Neutrophil (primary cell): ENCODE results near the gene FAM136A.
"Not testable (repeated sequence)": the region's sequence is repeated elsewhere in the genome, so short reads cannot be mapped to it uniquely, and the experiment has no call there.

ENCODE experiments used
- H3K27ac ChIP-seq: fragments of 200-600 bp; sonication (generic); 2 replicates; pipeline ENCODE4 v1.5.1; 2016; ENCODE audit warnings: mild to moderate bottlenecking, moderate library complexity
- H3K27me3 ChIP-seq: fragments of 200-600 bp; sonication (generic); 2 replicates; pipeline ENCODE4 v1.6.0; 2016; ENCODE audit warnings: mild to moderate bottlenecking
- H3K36me3 ChIP-seq: fragments of 200-600 bp; sonication (generic); 2 replicates; pipeline ENCODE4 v1.5.1; 2017
- H3K4me1 ChIP-seq, 2 experiments: fragments of 200-600 bp in 1 of 2; sonication (generic) in 1 of 2; 1 replicate in 1 of 2; 2 replicates in 1 of 2; pipeline versions ENCODE4 v1.5.1 to v1.6.1; 2013 to 2016; ENCODE audit warnings: low read depth in 1 of 2, low read length in 1 of 2, mild to moderate bottlenecking in 1 of 2, moderate library complexity in 1 of 2; ENCODE audit not compliant: control insufficient read depth in 1 of 2, insufficient read depth in 1 of 2
- H3K4me3 ChIP-seq, 2 experiments: fragments of 200-600 bp in 1 of 2; sonication (generic) in 1 of 2; 1 replicate in 1 of 2; 2 replicates in 1 of 2; pipeline ENCODE4 v1.5.1; 2013 to 2016; ENCODE audit warnings: low read depth in 1 of 2, low read length in 1 of 2, mild to moderate bottlenecking in 1 of 2, moderate library complexity in 1 of 2
- H3K9me3 ChIP-seq: fragments of 200-600 bp; sonication (generic); 2 replicates; pipeline ENCODE4 v1.5.1; 2016
- TF ChIP-seq, protein P1 (sequence below): fragments of 200-600 bp; sonication (generic); IDR thresholded peaks from 2 replicates; pipeline ENCODE4 v1.5.1; 2016; ENCODE audit warnings: antibody characterized with exemption

The FAM136A gene

DNA sequence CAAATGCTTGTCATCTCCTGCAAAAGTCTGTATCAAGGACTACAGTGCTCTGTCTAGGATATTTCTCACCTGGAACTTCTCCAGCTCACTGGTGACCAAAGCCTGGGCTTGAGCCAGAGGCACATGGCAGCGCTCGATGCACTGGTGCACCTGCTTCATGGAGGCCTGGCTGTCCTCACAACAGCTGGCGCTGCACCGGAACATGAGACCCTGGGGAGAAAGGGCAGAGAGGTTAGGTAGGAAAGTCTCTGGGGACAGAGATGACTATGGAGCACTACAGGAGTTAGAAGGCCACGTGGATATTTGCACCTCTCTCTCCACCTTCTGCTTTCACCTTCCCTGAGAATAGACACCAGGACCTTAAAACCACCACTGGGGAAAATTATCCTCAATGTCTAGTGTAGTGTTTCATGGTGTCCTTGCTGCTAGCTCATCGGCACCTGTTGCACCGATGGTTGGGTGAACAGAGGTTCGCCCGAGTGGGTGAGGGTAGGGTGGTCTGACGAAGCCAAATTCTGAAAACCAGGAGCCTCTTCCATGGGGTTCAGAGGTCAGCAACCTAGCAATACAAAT is 1.0 kb downstream of the FAM136A start:
- Histone ChIP-seq H3K4me3 (peak overlapping the region; percentile 84 to 98), H3K4me1 (peaks cover 11% of the 10 kb centered on the region in 2 experiments), H3K9me3 (no peaks in the 10 kb centered on the region), H3K27me3 (no peaks in the 10 kb centered on the region), H3K27ac (peak overlapping the region; percentile 77), H3K36me3 (no peaks in the 10 kb centered on the region)
- TF ChIP-seq, protein P1, sequence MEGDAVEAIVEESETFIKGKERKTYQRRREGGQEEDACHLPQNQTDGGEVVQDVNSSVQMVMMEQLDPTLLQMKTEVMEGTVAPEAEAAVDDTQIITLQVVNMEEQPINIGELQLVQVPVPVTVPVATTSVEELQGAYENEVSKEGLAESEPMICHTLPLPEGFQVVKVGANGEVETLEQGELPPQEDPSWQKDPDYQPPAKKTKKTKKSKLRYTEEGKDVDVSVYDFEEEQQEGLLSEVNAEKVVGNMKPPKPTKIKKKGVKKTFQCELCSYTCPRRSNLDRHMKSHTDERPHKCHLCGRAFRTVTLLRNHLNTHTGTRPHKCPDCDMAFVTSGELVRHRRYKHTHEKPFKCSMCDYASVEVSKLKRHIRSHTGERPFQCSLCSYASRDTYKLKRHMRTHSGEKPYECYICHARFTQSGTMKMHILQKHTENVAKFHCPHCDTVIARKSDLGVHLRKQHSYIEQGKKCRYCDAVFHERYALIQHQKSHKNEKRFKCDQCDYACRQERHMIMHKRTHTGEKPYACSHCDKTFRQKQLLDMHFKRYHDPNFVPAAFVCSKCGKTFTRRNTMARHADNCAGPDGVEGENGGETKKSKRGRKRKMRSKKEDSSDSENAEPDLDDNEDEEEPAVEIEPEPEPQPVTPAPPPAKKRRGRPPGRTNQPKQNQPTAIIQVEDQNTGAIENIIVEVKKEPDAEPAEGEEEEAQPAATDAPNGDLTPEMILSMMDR: no peak

DNA sequence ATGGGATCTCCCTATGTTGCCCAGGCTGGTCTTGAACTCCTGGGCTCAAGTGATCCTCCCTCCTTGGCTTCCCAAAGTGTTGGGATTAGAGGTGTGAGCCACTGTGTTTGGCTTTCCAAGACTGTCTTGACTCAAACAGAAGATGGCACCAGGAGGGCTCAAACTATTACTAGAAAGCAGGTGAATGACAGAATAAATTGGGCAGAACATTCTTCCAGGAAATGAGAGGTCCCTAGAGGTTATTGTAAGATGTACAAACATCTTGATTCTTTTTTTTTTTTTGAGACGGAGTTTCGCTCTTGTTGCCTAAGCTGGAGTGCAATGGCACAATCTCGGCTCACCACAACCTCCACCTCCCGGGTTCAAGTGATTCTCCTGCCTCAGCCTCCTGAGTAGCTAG is 4.0 kb downstream of the FAM136A start:
- H3K27ac ChIP-seq, H3K4me3 ChIP-seq, H3K36me3 ChIP-seq, H3K27me3 ChIP-seq, H3K9me3 ChIP-seq: not testable (repeated sequence)
- peaks cover 17 to 23% of the 10 kb centered on the region in 2 experiments for H3K4me1 ChIP-seq

DNA sequence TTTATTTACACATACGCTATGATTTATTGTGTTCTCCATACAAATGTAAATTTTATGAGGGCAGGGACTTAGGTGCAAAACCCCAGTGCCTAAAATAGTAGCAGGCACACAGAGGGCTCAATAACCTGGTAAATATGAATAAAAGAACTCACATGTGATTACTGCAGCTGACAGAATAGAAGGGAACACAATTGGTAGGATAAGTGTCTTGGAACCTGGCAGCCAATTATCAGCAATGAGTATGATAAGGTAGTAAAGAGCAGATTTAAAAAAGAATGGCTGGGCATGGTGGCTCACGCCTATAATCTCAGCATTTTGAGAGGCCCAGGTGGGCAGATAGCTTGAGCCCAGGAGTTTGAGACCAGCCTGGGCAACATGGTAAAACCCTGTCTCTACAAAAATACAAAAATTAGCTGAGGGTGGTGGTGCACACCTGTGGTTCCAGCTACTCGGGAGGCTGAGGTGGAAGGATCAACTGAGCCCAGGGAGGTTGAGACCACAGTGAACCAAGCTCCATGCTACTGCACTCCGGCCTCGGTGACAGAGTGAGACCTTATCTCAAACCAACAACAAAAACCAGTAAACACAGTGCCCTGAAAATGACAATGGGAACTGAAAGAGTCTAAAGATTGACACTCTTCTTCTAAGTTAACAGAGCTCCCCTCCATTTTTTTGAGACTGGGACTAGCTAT is 18.2 kb downstream of the FAM136A start:
- H3K4me3 ChIP-seq: no peak overlapping the region
- no peaks in the 10 kb centered on the region for H3K9me3 ChIP-seq
- no peaks in the 10 kb centered on the region for H3K4me1 ChIP-seq
- H3K27me3 ChIP-seq: no peaks in the 10 kb centered on the region
- H3K36me3 ChIP-seq: peaks cover 80% of the 10 kb centered on the region
- TF ChIP-seq, protein P1: no peak
- no peak overlapping the region for H3K27ac ChIP-seq

DNA sequence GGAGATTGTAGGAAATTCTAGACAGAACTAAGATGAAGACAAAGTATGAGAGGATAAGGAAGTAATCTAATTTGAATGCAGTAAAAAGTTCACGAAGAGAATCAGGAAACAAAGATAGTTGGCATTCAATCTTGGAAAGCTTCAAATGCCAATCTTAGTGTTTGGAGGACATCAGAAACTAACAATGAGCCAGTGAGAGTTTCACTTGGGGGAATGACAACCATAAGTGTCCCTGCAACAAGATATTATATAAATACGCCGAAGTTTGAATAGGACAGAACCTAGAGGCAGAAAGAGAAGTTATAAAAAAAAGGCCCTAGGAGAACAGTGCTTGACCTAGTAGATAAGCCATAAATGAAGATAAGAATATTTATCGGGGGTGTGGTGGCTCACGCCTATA is 19.4 kb downstream of the FAM136A start:
- Histone ChIP-seq H3K27me3 (no peaks in the 10 kb centered on the region), H3K4me1 (no peaks in the 10 kb centered on the region), H3K4me3 (no peak overlapping the region), H3K27ac (no peak overlapping the region), H3K9me3 (no peaks in the 10 kb centered on the region), H3K36me3 (peaks cover 81% of the 10 kb centered on the region)
- TF ChIP-seq, protein P1: no peak

DNA sequence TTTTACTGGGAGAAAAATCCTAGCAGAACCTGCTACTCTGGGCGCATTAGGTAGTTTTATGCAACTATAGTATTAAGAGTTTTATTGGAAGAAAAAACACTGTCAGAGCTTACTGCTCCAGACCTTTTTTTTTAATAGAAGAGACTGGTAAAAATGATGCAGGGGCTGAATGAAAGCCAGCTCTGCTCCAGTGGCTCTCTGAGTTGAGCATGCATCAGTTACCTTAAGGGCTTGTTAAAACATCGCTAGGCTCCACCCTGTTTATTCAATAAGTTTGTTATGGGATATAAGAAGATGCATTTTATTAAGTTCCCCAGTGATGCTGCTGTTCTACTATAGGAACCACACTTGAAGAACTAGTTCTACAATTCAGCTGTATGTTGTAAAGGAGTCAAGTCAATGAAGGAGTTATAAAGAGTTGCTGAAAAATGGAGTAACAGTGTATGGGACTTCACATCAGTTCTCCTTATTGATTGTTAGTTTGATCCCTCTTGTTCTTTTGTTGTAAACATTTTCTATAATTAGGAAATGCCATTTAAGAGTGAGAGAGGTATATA is 21.5 kb downstream of the FAM136A start:
- Histone ChIP-seq H3K27ac (no peak overlapping the region), H3K9me3 (no peaks in the 10 kb centered on the region), H3K4me3 (no peak overlapping the region), H3K27me3 (no peaks in the 10 kb centered on the region), H3K4me1 (no peaks in the 10 kb centered on the region), H3K36me3 (peaks cover 73% of the 10 kb centered on the region)
- TF ChIP-seq, protein P1: no peak

DNA sequence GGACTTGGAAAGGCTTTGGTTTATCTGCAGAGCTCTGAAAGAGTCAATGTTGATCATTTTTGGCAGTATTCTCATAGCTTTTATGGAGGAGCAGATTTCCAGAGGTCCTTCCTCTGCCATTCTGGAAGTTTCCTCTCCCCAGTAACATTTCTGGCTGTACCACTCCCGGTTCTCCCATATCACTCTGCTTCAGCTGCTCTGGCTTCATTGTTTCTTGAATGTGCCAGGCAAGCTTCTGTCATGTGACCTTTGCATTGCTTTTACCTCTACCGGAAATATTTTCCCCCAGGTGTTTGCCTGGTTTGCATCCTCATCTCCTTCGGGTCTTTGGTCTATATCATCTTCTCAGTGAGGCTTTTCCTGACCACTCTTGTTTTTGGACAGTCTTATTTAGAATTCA is 31.5 kb downstream of the FAM136A start:
- H3K4me3 ChIP-seq: no peak overlapping the region
- H3K36me3 ChIP-seq: peaks cover 17% of the 10 kb centered on the region
- H3K27ac ChIP-seq: no peak overlapping the region
- no peaks in the 10 kb centered on the region for H3K9me3 ChIP-seq
- H3K27me3 ChIP-seq: no peaks in the 10 kb centered on the region
- TF ChIP-seq, protein P1: no peak
- H3K4me1 ChIP-seq: no peaks in the 10 kb centered on the region

DNA sequence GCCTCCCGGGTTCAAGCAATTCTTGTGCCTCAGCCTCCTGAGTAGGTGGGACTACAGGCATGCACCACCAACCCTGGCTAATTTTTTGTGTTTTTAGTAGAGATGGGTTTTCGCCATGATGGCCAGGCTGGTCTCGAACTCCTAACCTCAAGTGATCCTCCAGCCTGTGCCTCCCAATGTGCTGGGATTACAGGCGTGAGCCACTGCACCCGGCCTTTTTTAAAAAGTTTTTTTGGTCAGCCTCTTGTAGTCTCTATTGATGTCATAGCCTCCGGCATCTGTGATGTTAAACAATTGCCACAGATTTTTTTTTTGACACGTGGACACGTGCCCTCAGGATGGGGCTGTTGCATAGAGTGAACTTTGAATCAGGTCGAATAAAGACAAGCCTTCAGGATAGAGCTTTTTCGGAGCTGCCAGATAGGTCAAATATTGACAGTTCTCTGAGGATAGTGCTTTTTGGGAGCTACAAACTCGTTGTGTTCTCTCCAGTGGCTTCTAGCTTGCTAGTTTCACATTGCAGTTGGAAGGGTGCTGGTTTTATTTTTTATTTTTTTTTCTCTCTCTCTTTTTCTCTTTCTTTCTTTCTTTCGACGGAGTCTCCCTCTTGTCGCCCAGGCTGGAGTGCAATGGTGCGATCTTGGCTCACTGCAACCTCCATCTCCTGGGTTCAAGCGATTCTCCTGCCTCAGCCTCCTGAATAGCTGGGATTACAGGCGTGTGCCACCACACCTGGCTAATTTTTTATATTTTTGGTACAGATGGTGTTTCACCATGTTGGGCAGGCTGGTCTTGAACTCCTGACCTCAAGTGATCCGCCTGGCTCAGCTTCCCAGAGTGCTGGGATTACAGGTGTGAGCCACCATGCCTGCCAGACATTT is 32.2 kb downstream of the FAM136A start:
- not testable (repeated sequence) for H3K4me3 ChIP-seq, H3K27me3 ChIP-seq, H3K9me3 ChIP-seq, H3K4me1 ChIP-seq, H3K27ac ChIP-seq
- peaks cover 11% of the 10 kb centered on the region for H3K36me3 ChIP-seq

DNA sequence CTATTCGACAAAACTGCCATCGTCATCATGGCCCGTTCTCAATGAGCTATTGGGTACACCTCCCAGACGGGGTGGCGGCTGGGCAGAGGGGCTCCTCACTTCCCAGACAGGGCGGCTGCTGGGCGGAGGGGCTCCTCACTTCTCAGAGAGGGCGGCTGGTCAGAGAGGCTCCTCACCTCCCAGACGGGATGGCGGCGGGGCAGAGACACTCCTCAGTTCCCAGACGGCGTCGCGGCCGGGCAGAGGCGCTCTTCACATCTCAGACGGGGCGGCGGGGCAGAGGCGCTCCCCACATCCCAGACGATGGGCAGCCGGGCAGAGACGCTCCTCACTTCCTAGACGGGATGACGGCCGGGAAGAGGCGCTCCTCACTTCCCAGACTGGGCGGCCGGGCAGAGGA is 34.9 kb downstream of the FAM136A start:
- H3K27me3 ChIP-seq, H3K36me3 ChIP-seq, H3K9me3 ChIP-seq, H3K4me3 ChIP-seq, H3K4me1 ChIP-seq, H3K27ac ChIP-seq: not testable (repeated sequence)
